Occipital lobe (tissue), 3 donors: Measurements from ENCODE around the gene TRAF3. TPM values are rescaled to one million over a fixed set of nuclear protein-coding genes. Genes with fewer than 3 reads are reported as not detected.

Source experiments
- DNase-seq: peaks from one replicate; lab custom pipeline; 2025; lab: John Stamatoyannopoulos, UW
- small RNA-seq: library from RNA; depleted of rRNA; stranded (forward); fragments of <200 nt; gene quantifications from one replicate; pipeline ENCODE3, GENCODE V24; 2014
- total RNA-seq: library from RNA; depleted of rRNA; stranded (reverse); fragments of >200 nt; gene quantifications from one replicate; pipeline ENCODE4 v1.2.3, GENCODE V29; 2014

The TRAF3 gene
- total RNA-seq, 1 donor from 2014 or later = 20.1 TPM

DNA sequence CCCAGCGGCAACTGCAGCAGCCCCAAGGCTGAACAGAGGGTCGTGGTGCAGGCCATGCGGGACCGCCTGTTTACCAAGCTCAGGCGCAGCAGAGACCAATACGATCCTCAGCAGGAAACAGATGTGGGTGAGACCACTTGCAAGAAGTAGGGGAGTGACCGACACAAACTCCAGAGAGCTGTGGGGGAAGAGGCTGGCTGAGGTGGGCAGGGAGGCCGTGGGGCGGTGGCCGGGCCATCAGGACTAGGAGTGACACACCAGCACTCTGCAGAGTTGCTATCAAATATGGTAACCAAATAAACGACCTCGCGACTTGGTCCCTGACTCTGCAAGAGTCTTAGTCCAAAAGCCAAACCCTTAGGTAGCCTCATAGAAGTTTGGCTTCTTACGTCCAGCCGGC lies 175.9 kb downstream of the TRAF3 start:
- no peak for DNase-seq

- no peak for DNase-seq
Observed at GRCh38 chr14:102954081-102954789, 177.0 kb downstream of the TRAF3 start.

DNA sequence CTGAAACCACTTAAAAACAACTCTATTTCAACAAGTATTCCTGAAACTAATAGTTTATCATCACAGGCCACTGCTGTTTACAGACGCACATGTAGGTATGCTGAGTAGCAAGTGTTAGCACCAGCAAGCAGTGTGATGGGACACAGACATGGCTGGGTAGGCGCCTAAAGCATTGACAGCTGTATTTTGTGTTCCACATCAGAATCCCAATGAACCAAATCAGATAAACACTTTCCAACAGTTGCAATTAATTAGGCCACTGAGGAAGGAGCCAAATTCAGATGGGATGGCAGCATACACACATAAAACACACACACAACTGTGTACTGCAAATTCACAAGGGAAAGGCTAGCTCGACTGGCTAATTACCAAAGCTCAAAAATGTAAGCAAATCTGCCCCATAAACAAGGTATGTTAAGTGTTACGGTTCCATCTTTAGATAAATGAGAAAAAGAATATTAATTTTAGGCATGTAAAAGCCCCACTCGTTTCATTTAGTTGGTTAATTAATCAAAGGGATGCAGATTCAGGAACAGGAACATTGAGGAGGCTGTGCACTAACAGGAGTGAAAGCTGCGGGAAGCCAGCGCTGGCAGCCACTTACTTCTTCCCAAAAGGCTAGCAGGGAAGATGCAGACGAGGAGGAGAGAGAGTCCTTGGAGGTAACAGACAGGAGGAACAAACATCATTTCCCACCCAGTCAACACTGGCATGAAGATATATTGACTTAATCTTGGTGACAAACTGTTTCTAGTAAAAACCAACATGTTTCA lies 178.6 kb downstream of the TRAF3 start:
- no peak for DNase-seq

DNA sequence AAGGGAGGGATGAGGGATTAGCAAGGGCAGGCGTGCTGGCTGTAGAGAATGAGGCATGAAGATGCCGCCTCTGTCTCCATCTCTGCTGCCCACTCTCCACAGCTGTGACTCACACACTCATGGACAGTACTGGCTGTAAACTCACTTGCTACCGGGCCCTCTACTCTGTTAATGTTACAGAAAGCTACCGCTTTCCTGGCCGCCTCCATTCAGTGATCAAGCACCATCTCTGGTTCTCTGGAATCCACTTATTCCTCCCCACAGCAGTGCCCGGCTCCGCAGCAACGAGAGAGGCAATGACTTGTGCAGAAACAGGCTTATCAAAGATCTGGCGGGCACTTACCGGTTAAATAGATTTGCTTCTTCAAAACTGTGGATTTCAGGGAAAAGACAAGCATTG lies 180.0 kb downstream of the TRAF3 start:
- DNase-seq = peak; percentile 54

DNA sequence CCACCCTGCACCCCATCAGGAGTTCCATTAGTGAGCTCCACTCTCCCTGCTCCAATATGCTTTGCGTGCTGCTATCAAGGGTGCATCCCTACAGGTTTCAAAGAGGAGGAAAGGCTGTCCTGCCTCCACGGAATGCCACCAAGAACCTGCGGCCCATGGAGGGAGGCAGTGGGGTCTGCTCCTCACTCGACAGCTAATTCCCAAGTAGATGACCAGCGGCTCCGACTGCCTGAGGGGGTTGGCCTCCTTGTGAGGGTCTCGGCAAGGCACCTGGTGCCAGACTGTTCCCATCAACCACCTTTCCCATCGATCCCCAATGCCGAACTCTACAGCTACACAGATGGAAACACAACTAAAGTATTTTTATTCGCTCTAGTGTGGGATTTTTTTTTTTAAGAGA lies 181.2 kb downstream of the TRAF3 start:
- DNase-seq = no peak

Small RNA genes lying within 50 kb of the gene (small RNA-seq; reads per million reads assigned to genes)
- not detected for gene RNU6-1316P

Other genes starting within 250 kb of the TRAF3 start
- 13.1 TPM for gene RCOR1, start 184.8 kb upstream of the TRAF3 start, total RNA-seq
- not detected for gene AMN, start 145.2 kb downstream of the TRAF3 start, total RNA-seq